ENCODE data around the gene TNFSF12. TPM values are rescaled to one million over a fixed set of nuclear protein-coding genes. Genes with fewer than 3 reads are reported as not detected.

The TNFSF12 gene
- total RNA-seq, 1 donor from 2014 or later, result 91.3 TPM

- Histone ChIP-seq H3K9me3 (peaks cover 17% of the 10 kb centered on the region), H3K4me3 (no peak overlapping the region), H3K36me3 (no peaks in the 10 kb centered on the region), H3K27ac (no peak overlapping the region), H3K4me1 (no peaks in the 10 kb centered on the region), H3K27me3 (ENCODE audit: low read depth) (no peaks in the 10 kb centered on the region)
- no peak for DNase-seq
- no peak for ATAC-seq
- intact Hi-C loops (cut with DNase I), result no loop called here
- TF ChIP-seq CTCF (IDR thresholded peaks at IDR 0.05), result no peak
Measured at GRCh38 chr17:7530023-7530900, 18.6 kb upstream of the TNFSF12 start.

- no peaks in the 10 kb centered on the region for H3K36me3 ChIP-seq
- no peak overlapping the region for H3K27ac ChIP-seq
- DNase-seq, result no peak
- H3K4me3 ChIP-seq, result no peak overlapping the region
- H3K4me1 ChIP-seq, result no peaks in the 10 kb centered on the region
- no peaks in the 10 kb centered on the region for H3K27me3 ChIP-seq (ENCODE audit: low read depth)
- intact Hi-C loops (cut with DNase I), result no loop called here
- peaks cover 4% of the 10 kb centered on the region for H3K9me3 ChIP-seq
- TF ChIP-seq CTCF (IDR thresholded peaks at IDR 0.05), result no peak
- ATAC-seq, result no peak
Measured at GRCh38 chr17:7538050-7538449, 10.8 kb upstream of the TNFSF12 start.

- no peak for TF ChIP-seq CTCF (IDR thresholded peaks at IDR 0.05)
- peaks cover 4% of the 10 kb centered on the region for H3K9me3 ChIP-seq
- intact Hi-C loops (cut with DNase I), result no loop called here
- no peaks in the 10 kb centered on the region for H3K4me1 ChIP-seq
- H3K27me3 ChIP-seq (ENCODE audit: low read depth), result no peaks in the 10 kb centered on the region
- no peaks in the 10 kb centered on the region for H3K36me3 ChIP-seq
- DNase-seq (no peak), ATAC-seq (no peak)
- H3K27ac ChIP-seq, result no peak overlapping the region
- H3K4me3 ChIP-seq, result no peak overlapping the region
Measured at GRCh38 chr17:7538891-7539545, 9.8 kb upstream of the TNFSF12 start.

- TF ChIP-seq CTCF (IDR thresholded peaks at IDR 0.05), result no peak
- Histone ChIP-seq H3K36me3 (no peaks in the 10 kb centered on the region), H3K27ac (no peak overlapping the region), H3K4me3 (no peak overlapping the region), H3K9me3 (peaks cover 4% of the 10 kb centered on the region), H3K27me3 (ENCODE audit: low read depth) (no peaks in the 10 kb centered on the region), H3K4me1 (no peaks in the 10 kb centered on the region)
- DNase-seq (no peak), ATAC-seq (no peak)
- intact Hi-C loops (cut with DNase I), result no loop called here
Measured at GRCh38 chr17:7541074-7541621, 7.7 kb upstream of the TNFSF12 start.

- Histone ChIP-seq H3K9me3 (no peaks in the 10 kb centered on the region), H3K27ac (no peak overlapping the region), H3K4me1 (peaks cover 11% of the 10 kb centered on the region), H3K27me3 (ENCODE audit: low read depth) (no peaks in the 10 kb centered on the region), H3K36me3 (no peaks in the 10 kb centered on the region), H3K4me3 (no peak overlapping the region)
- intact Hi-C loops (cut with DNase I), result no loop called here
- DNase-seq (no peak), ATAC-seq (no peak)
- no peak for TF ChIP-seq CTCF (IDR thresholded peaks at IDR 0.05)
Measured at GRCh38 chr17:7544911-7545310, 3.9 kb upstream of the TNFSF12 start.
